Spleen (tissue), 11 donors: ENCODE results near the gene METTL2B. TPM values are rescaled to one million over a fixed set of nuclear protein-coding genes. Genes with fewer than 3 reads are reported as not detected.

ENCODE experiments used
- DNase-seq: peaks from one replicate; pipeline ENCODE4 v3.0.0-alpha.2; 2020
- H3K27ac ChIP-seq, 8 donors: fragments of 200-600 bp; sonication (generic) in 7 of 8; 1 replicate in 4 of 8; 2 replicates in 4 of 8; pipeline versions ENCODE4 v1.5.0 to v1.8.0; 2016 to 2021; ENCODE audit warnings: inconsistent platforms in 4 of 8, mild to moderate bottlenecking in 4 of 8, moderate library complexity in 1 of 8
- H3K27me3 ChIP-seq, 7 donors: fragments of 200-600 bp; sonication (generic) in 6 of 7; replicated peaks in 1 of 7; 1 replicate in 4 of 7; 2 replicates in 3 of 7; pipeline versions ENCODE4 v1.5.0 to v1.8.0; 2016 to 2021; ENCODE audit warnings: inconsistent platforms in 3 of 7, mild to moderate bottlenecking in 1 of 7
- H3K36me3 ChIP-seq, 6 donors: fragments of 200-600 bp; sonication (generic) in 5 of 6; 1 replicate in 4 of 6; 2 replicates in 2 of 6; pipeline versions ENCODE4 v1.5.0 to v1.8.0; 2016 to 2021; ENCODE audit warnings: inconsistent platforms in 2 of 6
- H3K4me1 ChIP-seq, 6 donors: fragments of 200-600 bp; sonication (generic) in 5 of 6; 1 replicate in 3 of 6; 2 replicates in 3 of 6; pipeline versions ENCODE4 v1.5.0 to v1.8.0; 2016 to 2021; ENCODE audit warnings: inconsistent platforms in 3 of 6
- H3K4me3 ChIP-seq, 8 donors: fragments of 200-600 bp; sonication (generic) in 7 of 8; 1 replicate in 4 of 8; 2 replicates in 4 of 8; pipeline versions ENCODE4 v1.5.0 to v1.8.0; 2016 to 2021; ENCODE audit warnings: inconsistent platforms in 4 of 8, mild to moderate bottlenecking in 4 of 8, moderate library complexity in 2 of 8
- H3K9me3 ChIP-seq, 8 donors: fragments of 200-600 bp; sonication (generic) in 7 of 8; 1 replicate in 4 of 8; 2 replicates in 4 of 8; pipeline versions ENCODE4 v1.5.0 to v1.8.0; 2016 to 2021; ENCODE audit warnings: inconsistent platforms in 4 of 8
- POLR2A ChIP-seq, 3 donors: fragments of 450-650 bp; IDR thresholded peaks; one replicate each; pipeline ENCODE4 v1.5.1; 2017; ENCODE audit warnings: antibody characterized with exemption in 3 of 3, mild to moderate bottlenecking in 1 of 3
- POLR2AphosphoS5 ChIP-seq, 3 donors: sonication (generic); formaldehyde crosslinking; IDR thresholded peaks; one replicate each; pipeline ENCODE4 v1.5.1; 2017; ENCODE audit warnings: antibody characterized with exemption in 3 of 3
- WGBS, 5 donors: extraction: QIAGEN DNeasy Blood & Tissue Kit in 3 of 5; methylation state at CpG; one replicate each; pipeline versions ENCODE4 v1.1.5 to v1.1.7; 2013 to 2018; 5-methylcytosine and 5-hydroxymethylcytosine counted together
- intact Hi-C: fragments of 100-400 bp; cut with DNase I; formaldehyde crosslinking; loops from one replicate; pipeline ENCODE4 v1.15.0; 2023; ENCODE audit warnings: low total_unique reads
- polyA plus RNA-seq, 3 donors: library from polyadenylated mRNA; stranded (reverse); fragments of 200-250 nt; gene quantifications; one replicate each; pipeline ENCODE4 v1.2.1, GENCODE V29; 2013
- total RNA-seq, 7 donors: library from RNA; depleted of rRNA in 3 of 7; stranded (reverse); fragments of >200 nt in 3 of 7; fragmentation: NEBNext Ultra II Directional in 4 of 7; extraction: Animal tissue kit (Norgen Biotek cat#: 25700) in 4 of 7; gene quantifications; one replicate each; pipeline versions ENCODE4 v1.1.0 to v1.2.1, GENCODE V29; 2016 to 2021
- TF ChIP-seq, protein P1 (sequence below), 11 experiments: fragments of 200-600 bp in 7 of 11; fragments of 450-650 bp in 4 of 11; sonication (generic) in 4 of 11; IDR thresholded peaks in 8 of 11; conservative IDR thresholded peaks in 3 of 11; 1 replicate in 7 of 11; 2 replicates in 4 of 11; pipeline versions ENCODE4 v1.4.0 to v1.8.0; 2016 to 2021; ENCODE audit warnings: antibody characterized with exemption in 11 of 11, inconsistent platforms in 4 of 11, mild to moderate bottlenecking in 1 of 11
- donor health status: healthy with polysubstance abuse.
- donor health status: DM: no; HTN: no; CAD: no; lungs with moderate emphysema.
- donor health status: DM: no; HTN: no; CAD: no.
- donor health status: Bipolar disorder and iron deficiency.
- donor health status: healthy.
- donor health status: DM: no; HTN: no; CAD: no.
- donor health status: DM: yes; HTN: yes; CAD: no.

Gene METTL2B
- total and polyA plus RNA-seq, 10 donors, result 6.7 to 32.8 (median 20.5) TPM

DNA sequence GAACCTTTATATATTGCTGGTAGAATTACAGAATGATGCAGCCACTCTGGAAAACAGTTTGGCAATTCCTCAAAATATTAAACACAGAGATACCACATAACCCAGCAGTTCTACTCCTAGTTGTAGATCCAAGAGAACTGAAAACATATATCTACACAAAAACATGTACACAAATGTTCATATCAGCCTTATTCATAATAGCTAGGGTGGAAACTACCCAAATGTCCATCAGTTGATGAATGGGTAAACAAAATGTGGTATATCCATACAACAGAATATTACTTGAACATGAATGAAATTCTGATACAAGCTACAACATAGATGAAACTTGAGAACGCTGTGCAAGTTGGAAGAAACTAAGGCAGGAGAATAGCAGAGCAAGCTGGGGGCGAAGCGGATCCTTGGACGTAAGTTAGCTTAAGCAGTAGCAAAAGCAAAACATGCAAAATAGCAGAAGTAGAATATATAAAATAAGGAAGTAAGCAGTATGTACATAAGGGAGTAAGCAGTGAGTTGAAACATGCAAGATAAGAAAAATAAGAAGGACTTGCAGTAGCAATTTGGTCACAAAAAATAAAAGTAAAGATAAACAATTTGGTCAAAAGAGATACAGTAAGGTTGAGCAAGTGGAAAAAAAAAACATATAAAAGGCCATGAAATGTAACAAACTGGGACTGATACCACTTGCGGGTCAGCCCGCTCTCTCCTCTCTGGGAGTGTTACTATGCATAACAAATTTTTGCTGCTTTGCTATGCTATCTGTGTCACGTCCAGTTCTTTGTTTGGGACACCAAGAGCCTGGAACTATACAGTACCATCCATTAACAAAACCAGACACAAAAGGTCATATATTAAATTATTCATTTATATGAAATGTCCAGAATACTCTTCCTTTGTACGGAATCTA is 38.9 kb upstream of the METTL2B start:
- no peaks in the 10 kb centered on the region for H3K27me3 ChIP-seq
- no peaks in the 10 kb centered on the region for H3K36me3 ChIP-seq
- no peaks in the 10 kb centered on the region for H3K9me3 ChIP-seq
- intact Hi-C loops, result no loop called here
- TF ChIP-seq POLR2A (IDR thresholded peaks at IDR 0.05), result no peak
- TF ChIP-seq, protein P1, sequence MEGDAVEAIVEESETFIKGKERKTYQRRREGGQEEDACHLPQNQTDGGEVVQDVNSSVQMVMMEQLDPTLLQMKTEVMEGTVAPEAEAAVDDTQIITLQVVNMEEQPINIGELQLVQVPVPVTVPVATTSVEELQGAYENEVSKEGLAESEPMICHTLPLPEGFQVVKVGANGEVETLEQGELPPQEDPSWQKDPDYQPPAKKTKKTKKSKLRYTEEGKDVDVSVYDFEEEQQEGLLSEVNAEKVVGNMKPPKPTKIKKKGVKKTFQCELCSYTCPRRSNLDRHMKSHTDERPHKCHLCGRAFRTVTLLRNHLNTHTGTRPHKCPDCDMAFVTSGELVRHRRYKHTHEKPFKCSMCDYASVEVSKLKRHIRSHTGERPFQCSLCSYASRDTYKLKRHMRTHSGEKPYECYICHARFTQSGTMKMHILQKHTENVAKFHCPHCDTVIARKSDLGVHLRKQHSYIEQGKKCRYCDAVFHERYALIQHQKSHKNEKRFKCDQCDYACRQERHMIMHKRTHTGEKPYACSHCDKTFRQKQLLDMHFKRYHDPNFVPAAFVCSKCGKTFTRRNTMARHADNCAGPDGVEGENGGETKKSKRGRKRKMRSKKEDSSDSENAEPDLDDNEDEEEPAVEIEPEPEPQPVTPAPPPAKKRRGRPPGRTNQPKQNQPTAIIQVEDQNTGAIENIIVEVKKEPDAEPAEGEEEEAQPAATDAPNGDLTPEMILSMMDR (IDR thresholded peaks at IDR 0.05 in 8 of 11, conservative IDR thresholded peaks at IDR 0.05 in 3 of 11), result no peak
- TF ChIP-seq POLR2AphosphoS5 (IDR thresholded peaks at IDR 0.05), result no peak
- no peak for DNase-seq
- WGBS, 5 donors, result 52 to 67% (median 56%) methylated on average over 8 of the region's 8 CpGs
- H3K27ac ChIP-seq, result peak overlapping the region in 6 of 8 donors; percentile 20 to 73 (median 56)
- H3K4me1 ChIP-seq, result peaks cover 0 to 20% (median 3%) of the 10 kb centered on the region in 6 donors
- no peak overlapping the region for H3K4me3 ChIP-seq

DNA sequence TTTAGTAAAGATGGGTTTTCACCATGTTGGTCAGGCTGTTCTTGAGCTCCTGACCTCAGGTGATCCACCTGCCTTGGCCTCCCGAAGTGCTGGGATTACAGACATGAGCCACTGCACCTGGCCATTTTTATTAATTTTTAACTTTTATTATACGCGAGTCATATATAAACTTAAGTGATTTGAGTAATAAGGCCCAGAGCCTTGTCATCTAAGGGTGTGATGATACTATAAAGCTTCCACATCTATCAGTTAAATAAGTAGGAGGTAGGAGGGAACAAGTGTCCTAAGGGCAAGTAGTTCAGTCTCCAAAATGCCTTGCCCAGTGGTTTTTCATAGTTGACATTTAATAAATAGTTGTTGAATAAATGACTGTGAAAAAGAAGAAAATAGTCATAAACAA is 34.2 kb upstream of the METTL2B start:
- intact Hi-C loops, result no loop called here
- TF ChIP-seq, protein P1 (IDR thresholded peaks at IDR 0.05 in 8 of 11, conservative IDR thresholded peaks at IDR 0.05 in 3 of 11), result no peak
- TF ChIP-seq POLR2A (IDR thresholded peaks at IDR 0.05), result no peak
- no peak for TF ChIP-seq POLR2AphosphoS5 (IDR thresholded peaks at IDR 0.05)
- no peaks in the 10 kb centered on the region for H3K27me3 ChIP-seq
- WGBS, 5 donors, result 85 to 95% (median 92%) methylated on average over 3 of the region's 3 CpGs
- H3K9me3 ChIP-seq, result no peaks in the 10 kb centered on the region
- no peaks in the 10 kb centered on the region for H3K36me3 ChIP-seq
- H3K4me3 ChIP-seq, result no peak overlapping the region
- peaks cover 0 to 15% (median 3%) of the 10 kb centered on the region in 6 donors for H3K4me1 ChIP-seq
- DNase-seq, result no peak
- no peak overlapping the region for H3K27ac ChIP-seq

DNA sequence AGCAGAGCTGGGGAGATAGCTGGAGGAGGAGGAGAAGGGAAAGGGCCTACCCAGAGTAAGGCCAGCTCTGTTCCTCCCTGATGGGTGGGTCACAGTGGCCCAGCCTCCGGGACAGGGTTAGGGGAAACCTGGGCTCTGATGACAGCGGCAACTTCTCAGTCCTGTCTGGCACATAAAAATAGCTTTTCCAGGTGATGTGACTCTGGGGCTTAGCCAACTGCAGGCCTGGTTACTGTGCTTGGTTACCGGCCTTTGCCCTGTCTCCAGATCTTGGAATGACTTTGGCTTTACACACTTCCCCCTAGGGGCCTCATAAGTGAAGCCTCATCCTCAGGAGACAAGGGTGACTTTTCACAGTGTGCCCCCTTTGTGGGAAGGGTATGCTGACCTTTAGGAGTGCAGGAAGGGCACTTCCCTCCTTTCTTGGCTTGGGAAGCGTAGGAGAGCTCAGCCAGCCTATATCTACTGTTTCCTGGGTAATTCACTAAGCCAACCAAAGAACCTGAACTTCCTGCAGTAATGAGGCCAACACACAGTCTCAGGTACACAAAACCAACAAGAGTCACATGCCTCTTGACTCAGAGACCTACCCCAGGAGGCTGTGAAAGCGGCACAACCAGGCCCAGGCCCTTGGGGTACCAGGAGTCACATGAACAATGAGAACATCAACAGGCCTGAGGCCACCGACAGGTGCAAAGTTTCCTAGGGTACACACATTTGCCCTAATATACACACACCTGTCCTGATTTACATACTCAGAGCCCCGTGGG is 32.5 kb upstream of the METTL2B start:
- no peaks in the 10 kb centered on the region for H3K27me3 ChIP-seq
- WGBS, 5 donors, result 71 to 81% (median 79%) methylated on average over 4 to 7 of the region's 7 CpGs
- intact Hi-C loops, result no loop called here
- H3K9me3 ChIP-seq, result no peaks in the 10 kb centered on the region
- H3K4me1 ChIP-seq, result no peaks in the 10 kb centered on the region
- DNase-seq, result no peak
- no peak for TF ChIP-seq POLR2A (IDR thresholded peaks at IDR 0.05)
- TF ChIP-seq, protein P1 (IDR thresholded peaks at IDR 0.05 in 8 of 11, conservative IDR thresholded peaks at IDR 0.05 in 3 of 11), result no peak
- no peak for TF ChIP-seq POLR2AphosphoS5 (IDR thresholded peaks at IDR 0.05)
- H3K4me3 ChIP-seq, result no peak overlapping the region
- no peaks in the 10 kb centered on the region for H3K36me3 ChIP-seq
- no peak overlapping the region for H3K27ac ChIP-seq

DNA sequence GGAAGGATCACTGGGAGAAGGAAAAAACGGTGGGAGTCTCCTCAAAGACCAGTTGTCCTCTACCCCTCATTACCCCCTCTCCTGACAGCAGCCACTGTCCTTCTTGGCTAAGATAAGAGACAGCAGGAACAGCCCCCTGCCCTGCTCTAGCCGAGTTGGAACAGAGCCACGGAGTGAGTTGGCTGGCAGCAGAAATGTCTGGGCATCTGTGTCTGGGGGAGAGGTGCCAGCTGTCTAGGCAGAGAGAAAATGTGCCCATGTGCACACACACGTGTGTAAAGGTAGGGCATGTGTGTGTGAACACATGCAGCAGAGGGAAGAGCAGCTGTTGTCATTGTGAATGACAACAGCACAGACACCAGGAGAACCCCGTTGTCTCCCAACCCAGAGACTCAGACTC is 30.2 kb upstream of the METTL2B start:
- 72 to 85% (median 74%) methylated on average over 5 of the region's 5 CpGs for WGBS, 5 donors
- no peak for TF ChIP-seq POLR2A (IDR thresholded peaks at IDR 0.05)
- TF ChIP-seq, protein P1 (IDR thresholded peaks at IDR 0.05 in 8 of 11, conservative IDR thresholded peaks at IDR 0.05 in 3 of 11), result no peak
- no peak for TF ChIP-seq POLR2AphosphoS5 (IDR thresholded peaks at IDR 0.05)
- H3K4me3 ChIP-seq, result no peak overlapping the region

More for the DNA sequence above, 30.2 kb upstream of the METTL2B start:
- no peaks in the 10 kb centered on the region for H3K36me3 ChIP-seq
- H3K9me3 ChIP-seq, result no peaks in the 10 kb centered on the region
- H3K4me1 ChIP-seq, result no peaks in the 10 kb centered on the region
- DNase-seq, result no peak
- intact Hi-C loops, result no loop called here
- no peak overlapping the region for H3K27ac ChIP-seq
- no peaks in the 10 kb centered on the region for H3K27me3 ChIP-seq
